HG02642 (cell line): ENCODE results near the gene FGF21.
A peak's percentile ranks its signal among the peaks of the same experiment; 100 is the strongest.
"Not testable (repeated sequence)": the region's sequence is repeated elsewhere in the genome, so short reads cannot be mapped to it uniquely, and the experiment has no call there.

Experiments used
- ATAC-seq: cut with Tn5 transposase; IDR thresholded peaks from one replicate; pipeline ENCODE4 v1.9.1; 2021; ENCODE audit warnings: mild to moderate bottlenecking; ENCODE audit not compliant: unreplicated experiment, poor library complexity

FGF21 gene, protein sequence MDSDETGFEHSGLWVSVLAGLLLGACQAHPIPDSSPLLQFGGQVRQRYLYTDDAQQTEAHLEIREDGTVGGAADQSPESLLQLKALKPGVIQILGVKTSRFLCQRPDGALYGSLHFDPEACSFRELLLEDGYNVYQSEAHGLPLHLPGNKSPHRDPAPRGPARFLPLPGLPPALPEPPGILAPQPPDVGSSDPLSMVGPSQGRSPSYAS

DNA sequence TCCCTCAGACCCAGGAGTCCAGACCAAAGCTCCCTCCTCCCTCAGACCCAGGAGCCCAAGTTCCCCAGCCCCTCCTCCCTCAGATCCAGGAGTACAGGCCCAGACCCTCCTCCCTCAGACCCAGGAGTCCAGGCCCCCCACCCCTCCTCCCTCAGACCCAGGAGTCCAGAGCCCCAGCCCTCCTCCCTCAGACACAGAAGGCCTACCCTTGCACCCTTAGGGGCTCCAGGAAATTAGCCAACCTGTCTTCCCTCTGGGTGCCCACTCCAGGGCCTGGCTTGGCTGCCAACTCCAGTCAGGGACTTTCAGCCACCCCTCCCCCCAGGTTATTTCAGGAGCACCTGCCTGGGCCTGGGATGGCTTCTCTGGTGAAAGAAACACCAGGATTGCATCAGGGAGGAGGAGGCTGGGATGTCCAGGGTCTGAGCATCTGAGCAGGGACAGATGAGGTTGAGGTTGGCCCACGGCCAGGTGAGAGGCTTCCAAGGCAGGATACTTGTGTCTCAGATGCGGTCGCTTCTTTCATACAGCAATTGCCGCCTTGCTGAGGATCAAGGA is at the start of gene FGF21:
Gene FGF21 (plus strand): TSS at position 441 of the 558 bp plus-strand sequence. CDS start 713 bp downstream, outside the sequence.
- ATAC-seq, result no peak

DNA sequence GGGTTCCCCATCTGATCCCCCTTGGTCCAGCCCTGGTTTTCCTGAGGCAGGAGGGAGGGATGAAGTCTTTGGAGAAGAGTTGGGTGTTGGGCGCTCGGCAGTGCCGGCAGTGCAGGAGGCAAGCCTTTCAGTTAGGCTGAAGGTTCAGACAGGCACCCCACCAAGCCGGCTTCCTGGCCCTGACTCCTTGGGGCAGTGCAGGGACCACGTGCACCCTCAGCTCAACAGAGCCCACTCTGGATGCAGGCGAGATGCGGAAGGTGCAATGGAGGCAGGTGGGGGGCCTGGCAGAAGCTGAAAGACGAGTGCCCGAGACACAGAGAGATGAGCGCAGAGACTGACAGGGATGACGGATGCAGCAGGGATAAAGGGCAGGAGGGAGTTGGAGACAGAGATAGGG is 46.9 kb upstream of the FGF21 start:
- ATAC-seq, result no peak

DNA sequence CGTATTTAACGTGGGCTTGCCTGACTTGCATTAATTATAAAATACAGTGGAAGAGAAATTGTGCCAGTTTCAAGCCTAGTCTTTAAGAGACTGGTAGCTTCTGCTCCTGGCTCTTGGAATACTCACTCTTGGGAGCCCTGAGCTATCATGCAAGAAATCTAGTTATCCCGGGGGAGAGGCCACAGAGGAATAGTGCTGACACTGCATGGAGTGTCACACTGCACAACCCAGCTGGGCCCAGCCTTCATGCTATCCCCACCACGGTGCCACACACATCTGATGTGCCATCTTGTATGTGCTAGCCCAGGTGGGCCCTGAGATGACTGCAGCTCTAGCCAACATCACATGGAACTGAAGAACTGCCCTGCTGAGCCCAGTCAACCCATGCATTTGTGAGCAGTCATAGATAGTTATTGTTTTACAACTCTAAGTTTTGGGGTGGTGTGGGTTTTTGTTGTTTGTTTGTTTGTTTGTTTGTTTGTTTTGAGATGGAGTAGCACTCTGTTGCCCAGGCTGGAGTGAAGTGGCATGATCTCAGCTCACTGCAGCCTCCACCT is 44.1 kb upstream of the FGF21 start:
- ATAC-seq, result no peak

DNA sequence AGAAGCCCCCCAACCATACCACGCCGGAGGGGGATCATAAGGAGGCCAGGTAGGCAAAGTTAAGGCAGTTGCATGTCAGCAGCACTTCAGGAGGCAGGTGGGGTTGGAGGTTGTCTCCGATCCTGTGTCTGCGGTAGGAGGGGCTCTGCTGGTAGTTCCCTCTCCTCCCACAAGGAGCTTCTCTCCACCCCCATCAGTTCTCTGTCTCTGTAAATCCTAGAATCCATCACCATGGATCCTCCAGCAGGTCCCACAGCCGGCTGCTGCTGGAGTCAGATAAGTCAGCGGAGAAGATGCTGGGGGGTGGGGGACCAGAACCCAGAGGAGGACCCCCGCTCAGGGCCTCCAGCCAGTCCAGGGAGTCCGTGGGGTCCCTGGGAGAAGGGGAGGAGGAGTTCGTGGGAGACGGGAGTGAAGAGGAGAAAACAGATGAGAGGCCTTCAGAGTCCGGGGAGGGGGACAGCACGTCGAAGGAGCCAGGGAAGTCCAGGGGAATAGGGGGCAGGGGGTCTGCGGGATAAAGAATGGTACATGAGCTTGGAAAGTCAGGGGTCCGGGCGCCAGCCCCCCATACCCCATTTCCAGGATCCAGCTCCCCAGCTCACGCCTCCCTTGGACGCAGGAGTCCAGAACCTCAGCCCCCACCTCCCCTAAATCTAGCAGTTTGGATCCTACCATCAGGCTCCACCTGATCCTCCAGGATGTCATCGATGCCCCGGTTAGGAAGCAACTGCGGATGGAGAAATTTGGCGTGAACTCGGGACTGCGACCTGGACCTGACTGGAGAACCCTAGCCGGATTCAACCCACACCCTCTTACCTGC is 42.1 kb upstream of the FGF21 start:
- no peak for ATAC-seq

DNA sequence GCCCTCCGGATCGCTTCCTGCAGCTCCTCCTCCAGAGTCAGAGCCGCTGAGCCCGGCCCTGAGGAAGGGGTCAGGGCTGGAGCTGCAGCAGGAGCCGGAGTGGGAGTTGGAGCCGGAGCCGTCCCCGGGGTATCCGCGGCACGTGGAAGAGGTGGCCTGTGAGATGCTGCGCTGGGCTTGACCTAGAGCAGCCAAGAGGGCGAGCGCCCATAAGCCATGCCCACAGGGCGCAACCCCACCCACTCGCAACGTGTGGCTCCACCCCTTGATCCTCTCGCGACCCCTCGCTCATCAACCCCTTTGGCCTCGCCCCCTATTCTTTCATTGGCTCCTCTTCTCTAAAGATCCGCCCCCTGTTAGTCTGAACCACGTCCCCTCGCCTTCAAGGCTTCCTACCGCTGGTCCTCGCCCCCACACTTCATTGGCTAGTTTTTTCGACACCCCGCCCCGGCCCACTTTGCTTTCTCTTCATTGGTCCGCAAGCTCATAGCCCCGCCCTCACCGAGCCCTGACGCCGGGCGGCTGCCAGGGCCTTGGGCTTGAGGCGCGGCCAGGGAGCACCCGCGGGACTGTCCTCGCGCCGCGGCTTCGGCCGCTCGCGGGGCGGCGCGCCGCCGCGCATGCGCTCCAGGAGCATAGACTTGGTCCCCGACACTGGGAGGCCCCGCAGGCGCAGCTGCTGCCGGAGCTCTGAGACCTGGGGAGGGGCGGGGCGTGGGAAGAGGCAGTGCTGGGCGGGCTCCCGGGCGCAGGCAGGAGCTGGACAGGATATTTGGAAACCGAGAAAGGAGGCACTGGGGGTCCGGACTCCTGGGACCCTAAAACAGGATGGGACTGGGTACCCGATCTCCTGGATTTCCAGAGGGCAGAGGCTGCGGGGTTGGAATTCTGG is 41.2 kb upstream of the FGF21 start:
- peak; percentile 89 for ATAC-seq

DNA sequence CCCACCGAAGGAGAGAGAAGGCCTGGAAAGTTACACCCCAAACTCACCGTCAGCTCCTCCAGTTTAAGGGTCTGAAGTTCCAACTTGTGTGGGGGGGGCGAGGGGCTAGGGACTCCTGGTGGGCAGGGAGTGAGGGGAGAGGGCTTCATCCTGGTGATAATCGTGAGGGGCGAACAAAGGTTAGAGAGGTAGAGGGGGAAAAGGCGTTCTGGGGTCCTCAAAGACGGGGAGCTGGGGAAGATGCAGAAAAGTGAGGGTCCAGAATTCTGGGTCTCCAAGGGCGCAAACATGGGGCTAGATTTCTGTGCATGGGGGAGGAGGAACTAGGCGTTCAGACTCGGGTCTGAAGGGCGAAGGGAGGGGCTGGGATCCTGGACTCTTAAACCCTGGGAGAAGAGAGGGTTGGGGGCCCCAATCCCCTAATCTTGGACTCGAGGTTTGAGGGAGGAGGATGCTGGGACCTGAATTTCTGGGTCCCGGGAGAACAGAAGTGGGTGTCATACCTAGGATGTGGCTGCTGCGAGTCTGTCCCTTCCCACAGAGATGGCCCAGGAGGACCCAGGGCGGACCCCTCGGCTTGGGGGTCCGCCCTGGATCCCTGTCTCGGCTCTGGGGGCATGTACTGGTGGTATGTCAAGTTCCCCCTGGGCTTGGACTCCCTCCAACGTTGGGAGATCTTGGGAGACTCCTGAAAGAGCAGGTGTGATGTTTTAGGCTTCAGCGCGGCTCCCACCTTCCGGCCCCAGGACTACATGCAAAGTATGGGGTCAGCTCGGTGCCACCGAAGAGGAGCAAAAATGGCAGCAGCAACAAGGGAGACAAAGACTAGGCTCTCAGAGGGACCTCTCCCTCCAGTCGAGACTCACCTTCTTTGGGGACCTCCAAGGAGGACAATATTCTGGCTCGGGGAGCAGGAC is 40.3 kb upstream of the FGF21 start:
- ATAC-seq, result no peak

DNA sequence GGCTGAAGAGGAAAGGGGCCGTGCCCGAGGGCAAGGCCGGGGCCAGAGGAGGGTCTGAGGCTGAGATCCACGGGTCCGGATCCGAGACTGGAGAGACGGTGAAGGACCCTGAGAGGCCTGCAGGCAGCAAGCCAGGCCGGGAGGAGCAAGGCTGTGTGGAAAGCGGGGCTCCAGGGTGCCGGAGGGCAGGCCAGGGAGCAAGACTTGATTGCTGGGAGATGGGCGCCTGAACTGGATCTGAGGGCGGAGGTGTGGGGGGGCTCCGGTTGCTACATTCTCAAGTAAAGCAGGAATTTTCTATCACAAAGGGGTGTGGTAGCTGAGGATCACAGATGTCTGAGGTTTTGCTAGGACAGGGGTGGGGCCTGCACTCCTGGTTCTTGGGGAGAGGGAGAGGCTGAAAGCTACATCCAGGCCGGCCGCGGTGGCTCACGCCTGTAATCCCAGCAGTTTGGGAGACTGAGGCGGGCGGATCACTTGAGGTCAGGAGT is 39.6 kb upstream of the FGF21 start:
- ATAC-seq, result no peak

DNA sequence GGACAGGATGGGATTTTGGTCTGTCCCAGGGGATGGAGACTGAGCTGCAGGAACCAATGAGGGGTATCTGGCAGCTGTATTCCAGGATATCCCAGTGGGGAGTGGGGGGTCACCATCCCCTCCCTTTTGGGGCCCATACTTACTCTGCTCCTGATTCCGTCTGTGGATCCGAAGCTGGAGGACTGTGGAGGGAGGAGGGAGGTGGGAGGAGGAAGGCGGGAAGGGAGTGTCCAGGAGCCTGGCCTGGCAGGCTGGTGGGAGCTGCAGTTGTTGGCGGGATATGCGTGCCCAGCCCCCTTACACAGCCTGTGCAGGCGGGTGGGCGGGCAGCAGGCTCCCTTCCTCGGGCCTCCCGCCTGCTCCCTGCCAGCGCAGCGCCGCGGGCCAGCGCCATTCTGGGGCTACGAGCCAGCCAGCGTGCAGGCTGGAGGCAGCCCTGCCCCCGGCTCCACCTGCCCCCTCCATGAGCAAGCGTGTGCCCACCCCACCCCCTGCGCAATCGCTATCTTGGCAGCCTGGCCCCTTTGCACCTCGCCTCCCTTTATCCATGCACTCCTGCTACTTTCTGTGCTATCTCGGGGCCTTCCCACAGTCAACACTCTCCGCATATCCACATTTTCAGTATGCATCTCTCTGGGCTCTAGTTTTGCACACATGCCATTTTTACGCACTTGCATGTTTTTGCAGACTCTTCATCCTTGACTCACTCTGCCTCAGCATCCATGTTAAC is 38.6 kb upstream of the FGF21 start:
- no peak for ATAC-seq

DNA sequence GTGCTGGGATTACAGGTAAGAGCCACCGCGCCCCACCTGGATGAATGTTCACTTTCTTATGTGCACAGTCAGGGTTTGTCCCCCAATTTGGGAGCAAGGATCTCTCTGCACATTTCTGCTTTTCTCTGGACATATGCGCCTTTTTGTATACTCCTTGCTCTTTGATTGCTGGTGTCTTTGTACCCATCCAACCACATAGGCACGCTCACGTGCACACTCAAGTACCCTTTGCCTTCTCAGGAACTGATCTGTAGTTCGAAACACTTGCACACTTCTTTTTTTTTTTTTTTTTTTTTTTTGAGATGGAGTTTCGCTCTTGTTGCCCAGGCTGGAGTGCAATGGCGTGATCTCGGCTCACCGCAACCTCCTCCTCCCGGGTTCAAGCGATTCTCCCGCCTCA is 37.2 kb upstream of the FGF21 start:
- not testable (repeated sequence) for ATAC-seq

DNA sequence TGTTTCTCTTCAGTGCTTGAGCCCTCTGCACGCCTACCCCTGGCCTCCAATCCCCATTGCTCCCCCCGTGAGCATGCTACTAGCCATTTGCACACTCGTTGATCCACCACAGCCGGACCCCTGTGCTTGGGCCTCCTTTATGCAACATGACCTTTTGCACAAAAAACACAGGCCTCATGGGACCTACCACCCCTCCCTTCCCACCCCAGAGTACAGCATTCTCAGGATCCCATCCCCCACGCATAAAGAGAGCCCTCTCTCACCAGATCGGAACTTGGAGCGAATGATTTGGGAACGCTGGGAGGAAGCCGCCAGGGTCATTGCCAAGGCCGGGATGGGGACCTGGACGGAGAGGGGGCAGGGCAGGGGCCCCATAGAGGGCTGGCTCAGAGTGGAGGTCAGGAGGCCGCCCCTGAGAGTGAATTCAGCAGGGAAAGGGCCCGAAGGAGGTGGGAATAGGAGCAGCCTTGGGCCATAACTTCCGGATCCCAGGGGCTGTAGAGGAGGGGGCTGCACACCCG is 36.6 kb upstream of the FGF21 start:
- ATAC-seq, result no peak

DNA sequence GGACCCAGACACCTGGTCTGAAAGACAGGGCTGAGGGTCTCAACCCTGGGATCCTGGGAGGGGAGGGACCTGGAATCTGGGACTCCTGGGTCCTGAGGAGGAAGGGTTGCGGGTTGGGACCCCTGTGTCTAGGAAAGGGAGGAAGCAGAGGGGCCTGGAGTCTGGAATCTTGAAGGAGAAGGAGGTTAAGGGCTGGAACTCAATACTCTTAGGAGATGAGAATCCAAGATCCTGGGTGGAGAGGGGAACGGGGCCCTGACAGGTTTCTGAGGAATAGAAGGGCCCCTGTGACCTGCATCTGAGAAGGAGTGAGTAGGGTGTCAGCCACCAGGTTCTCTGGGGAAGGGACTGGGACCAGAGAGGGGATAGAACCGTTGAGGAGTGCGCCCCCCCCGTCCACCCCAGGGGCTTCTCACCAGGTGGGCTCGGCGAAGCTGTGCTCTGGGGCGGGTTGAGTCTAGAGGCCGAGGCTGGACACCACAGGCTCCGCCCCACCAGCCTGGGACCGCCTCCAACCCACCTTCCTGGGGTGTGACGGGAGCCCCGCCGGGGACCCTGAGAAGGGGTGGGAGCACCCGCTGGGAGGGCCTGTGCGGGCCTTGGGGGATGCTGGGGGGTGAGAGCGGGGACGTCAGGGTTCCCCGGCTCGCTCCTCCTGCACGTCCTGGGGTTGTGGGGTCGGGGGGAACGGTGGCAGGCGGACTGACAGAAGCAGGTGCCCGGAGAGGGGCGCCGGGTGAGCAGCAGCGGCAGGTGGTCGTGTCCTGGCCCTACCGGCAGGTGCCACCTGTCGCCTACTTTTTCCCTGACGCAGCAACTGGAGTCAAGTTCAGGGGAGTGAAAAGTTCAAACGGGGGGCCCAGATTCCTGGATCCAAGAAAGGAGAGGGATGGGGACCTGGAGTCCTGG is 35.8 kb upstream of the FGF21 start, which contains the start of gene MAMSTR:
Gene MAMSTR (minus strand): TSS at position 463 of the 909 bp plus-strand sequence. CDS start 694 bp downstream, outside the sequence.
- ATAC-seq, result no peak

DNA sequence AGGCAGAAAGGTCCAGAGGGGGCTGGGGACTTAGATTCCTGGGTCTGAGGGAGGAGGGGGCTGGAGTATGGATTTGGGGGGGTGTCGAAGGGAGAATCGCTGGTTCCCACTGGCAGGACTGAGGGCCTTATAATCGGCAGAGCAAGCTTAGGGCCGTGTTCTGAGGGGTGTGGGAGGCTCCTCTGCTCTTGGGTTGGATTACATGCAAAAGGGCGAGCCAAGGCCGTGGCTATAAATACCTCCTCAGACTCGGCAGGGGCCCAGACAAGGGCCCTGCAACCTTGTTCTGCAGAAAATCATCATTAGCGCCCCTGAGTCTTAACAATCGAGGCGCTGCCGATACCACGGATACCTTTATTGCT is 35.1 kb upstream of the FGF21 start:
- ATAC-seq, result no peak

DNA sequence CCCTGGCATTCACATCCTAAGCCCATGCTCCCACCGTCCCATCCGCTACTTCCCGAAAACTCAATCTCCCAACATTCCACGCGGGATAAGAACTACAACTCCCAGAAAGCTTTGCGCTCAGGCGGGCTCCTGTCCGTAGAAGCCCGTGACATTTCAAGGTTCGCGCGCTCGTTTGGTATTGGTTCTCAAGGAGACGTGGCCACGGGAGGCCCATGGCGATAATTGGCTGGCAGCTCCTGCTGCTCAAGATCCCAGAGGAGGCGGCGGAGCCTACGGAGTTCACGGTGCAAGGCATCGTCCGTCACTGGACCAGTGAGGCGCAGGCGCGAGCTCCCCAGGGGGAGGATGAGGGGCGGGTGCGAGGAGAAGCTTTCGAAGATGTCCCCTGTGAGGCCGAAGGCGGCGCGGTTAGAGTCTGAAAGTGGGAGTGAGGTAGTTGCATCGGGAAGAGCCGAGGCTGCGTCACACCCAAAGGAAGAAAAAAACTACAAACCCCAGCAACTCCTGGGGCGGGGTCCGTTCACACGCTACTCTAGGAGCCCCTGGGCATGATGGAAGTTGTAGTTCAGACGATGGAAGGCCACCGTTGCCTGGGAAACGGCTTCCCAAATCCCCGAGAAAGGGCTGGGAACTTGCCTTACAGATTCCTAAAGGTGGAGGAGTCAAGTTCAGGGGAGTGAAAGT is 34.6 kb upstream of the FGF21 start:
- ATAC-seq, result peak; percentile 82

DNA sequence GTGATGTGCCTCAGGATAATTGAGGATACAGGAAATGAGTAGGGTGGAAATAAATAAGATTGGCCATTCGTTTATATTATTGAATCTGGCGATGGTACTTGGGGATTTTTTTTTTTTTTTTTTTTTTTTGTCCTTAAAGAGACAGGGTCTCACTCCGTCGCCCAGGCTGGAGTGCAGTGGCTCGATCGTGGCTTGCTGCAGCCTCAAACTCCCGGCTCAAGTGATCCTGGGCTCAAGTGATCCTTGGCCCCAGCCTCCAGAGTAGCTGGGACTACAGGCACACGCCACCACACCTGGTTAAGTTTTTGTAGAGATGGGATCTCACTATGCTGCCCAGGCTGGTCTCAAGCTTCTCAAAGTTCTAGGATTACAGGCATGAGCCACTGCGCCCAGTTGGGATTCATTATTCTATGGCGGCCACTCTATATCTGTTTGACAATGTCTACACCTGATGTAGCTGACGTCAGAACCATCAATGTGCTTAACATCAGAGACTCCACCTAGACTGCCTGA is 33.1 kb upstream of the FGF21 start:
- ATAC-seq, result no peak

DNA sequence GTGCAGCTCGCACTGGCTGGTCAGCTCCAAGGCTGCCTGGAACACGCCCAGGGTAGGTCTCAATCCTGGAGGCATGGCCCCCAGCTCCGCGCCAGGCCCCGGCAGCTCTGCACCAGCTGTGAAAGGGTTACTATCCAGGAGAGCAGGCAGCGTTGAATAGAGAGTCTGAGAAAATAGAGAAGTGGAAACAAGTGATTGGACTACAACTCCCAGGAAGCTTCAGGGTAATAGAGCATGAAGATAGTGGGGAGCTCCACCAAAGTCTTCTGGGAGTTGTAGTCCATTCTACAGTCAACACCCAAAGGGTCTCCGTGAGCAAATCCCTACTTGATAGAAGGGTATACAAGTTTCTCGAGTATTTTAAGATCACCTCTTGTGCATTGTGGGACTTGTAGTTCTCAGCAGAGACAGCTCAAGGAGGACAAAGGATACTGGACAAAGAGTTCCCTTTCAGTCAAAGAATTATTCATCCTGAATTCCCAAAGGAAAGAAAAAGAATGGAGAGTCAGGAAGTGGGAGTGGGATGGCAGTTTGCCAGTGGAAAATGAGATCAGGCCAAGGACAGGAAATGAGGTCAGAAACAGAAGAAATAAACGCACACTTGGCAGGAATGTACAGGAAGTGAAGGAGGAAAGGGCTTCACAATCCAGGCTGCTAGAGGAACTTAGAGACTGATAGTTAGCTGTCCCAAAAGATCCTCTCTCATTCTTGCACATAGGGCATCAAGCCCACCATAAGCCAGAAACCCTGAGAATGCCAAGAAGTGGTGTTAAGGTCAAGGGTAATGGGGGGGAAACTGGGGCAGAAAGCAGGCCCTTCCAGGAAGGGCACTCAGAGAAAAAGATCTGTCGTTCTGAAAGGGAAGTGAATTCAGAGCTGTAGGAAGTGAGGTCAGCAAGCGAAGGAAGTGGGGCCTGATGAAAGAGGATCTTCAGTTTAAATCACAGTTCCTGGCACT is 30.2 kb upstream of the FGF21 start:
- ATAC-seq, result no peak
